Fibroblast of lung (primary cell): Measurements from ENCODE around the gene TNIK. TPM values are rescaled to one million over a fixed set of nuclear protein-coding genes. Genes with fewer than 3 reads are reported as not detected.

Experiments
- DNase-seq, 2 donors: peaks; one replicate each; pipeline versions ENCODE4 v3.0.0 to v3.0.0-alpha.2; 2010; ENCODE audit warnings: low read depth in 2 of 2
- H2AFZ ChIP-seq: 2 replicates; pipeline ENCODE4 v1.5.1; 2012; ENCODE audit warnings: low read length, control low read depth, inconsistent platforms
- H3K27ac ChIP-seq: 2 replicates; pipeline ENCODE4 v1.5.1; 2011; ENCODE audit warnings: low read length, control low read depth; ENCODE audit not compliant: insufficient read depth
- H3K27me3 ChIP-seq: 2 replicates; pipeline ENCODE4 v1.5.1; 2011; ENCODE audit warnings: mild to moderate bottlenecking, low read length; ENCODE audit not compliant: control insufficient read depth, insufficient read depth
- H3K36me3 ChIP-seq: 2 replicates; pipeline ENCODE4 v1.5.1; 2011; ENCODE audit warnings: low read length; ENCODE audit not compliant: control insufficient read depth, insufficient read depth
- H3K4me1 ChIP-seq: 2 replicates; pipeline ENCODE4 v1.5.1; 2011; ENCODE audit warnings: low read length; ENCODE audit not compliant: control insufficient read depth, insufficient read depth; ENCODE audit errors: extremely low read depth
- H3K4me2 ChIP-seq: 2 replicates; pipeline ENCODE4 v1.5.1; 2011; ENCODE audit warnings: low read length, control low read depth; ENCODE audit not compliant: insufficient read depth; ENCODE audit errors: extremely low read depth
- H3K4me3 ChIP-seq, 4 experiments: fragments of 200-600 bp in 1 of 4; sonication (generic) in 1 of 4; replicated peaks in 1 of 4; 2 replicates each; pipeline ENCODE4 v1.5.1; 2011 to 2016; ENCODE audit warnings: low read length in 4 of 4, low read depth in 3 of 4, mild to moderate bottlenecking in 3 of 4, control low read depth in 2 of 4, inconsistent platforms in 1 of 4, mixed read lengths in 1 of 4; ENCODE audit not compliant: insufficient read depth in 1 of 4; ENCODE audit errors: control extremely low read depth in 1 of 4
- H3K79me2 ChIP-seq: 2 replicates; pipeline ENCODE4 v1.5.1; 2012; ENCODE audit warnings: mild to moderate bottlenecking, low read length, inconsistent platforms; ENCODE audit not compliant: control insufficient read depth, insufficient read depth
- H3K9ac ChIP-seq: 2 replicates; pipeline ENCODE4 v1.5.1; 2011; ENCODE audit warnings: mild to moderate bottlenecking, low read length, control low read depth; ENCODE audit not compliant: insufficient read depth
- H3K9me3 ChIP-seq: 2 replicates; pipeline ENCODE4 v1.5.1; 2012; ENCODE audit warnings: low read depth, low read length; ENCODE audit not compliant: control insufficient read depth, insufficient read depth
- H4K20me1 ChIP-seq: 2 replicates; pipeline ENCODE4 v1.5.1; 2011; ENCODE audit warnings: low read length; ENCODE audit not compliant: control insufficient read depth, insufficient read depth; ENCODE audit errors: extremely low read depth
- CTCF ChIP-seq, 2 donors: IDR thresholded peaks in 1 of 2; conservative IDR thresholded peaks in 1 of 2; 1 replicate in 1 of 2; 2 replicates in 1 of 2; pipeline ENCODE4 v1.5.1; 2011 to 2012; ENCODE audit warnings: low read length in 2 of 2, control low read depth in 1 of 2, inconsistent platforms in 1 of 2, low read depth in 1 of 2, mild to moderate bottlenecking in 1 of 2
- EZH2 ChIP-seq: IDR thresholded peaks from 2 replicates; pipeline ENCODE4 v1.5.1; 2012; ENCODE audit warnings: low read length, control low read depth, mild to moderate bottlenecking; ENCODE audit errors: missing control alignments
- polyA plus RNA-seq, 2 donors: library from polyadenylated mRNA; depleted of rRNA in 1 of 2; stranded (reverse) in 1 of 2; unstranded in 1 of 2; fragments of >200 nt; gene quantifications; 2 replicates each; pipeline ENCODE4 v1.2.1, GENCODE V29; 2011 to 2012; ENCODE audit warnings: missing spikeins in 1 of 2
- total RNA-seq: library from RNA; depleted of rRNA; stranded (reverse); fragments of >200 nt; gene quantifications from 2 replicates; pipeline ENCODE4 v1.2.1, GENCODE V29; 2014

Gene TNIK
- total and polyA plus RNA-seq, 2 donors (not counting 1 experiment from before 2014, with no cell fraction given), result 13.8 to 39.3 TPM

- Histone ChIP-seq H3K9ac (no peak overlapping the region), H3K4me2 (no peak overlapping the region), H3K4me3 (no peak overlapping the region), H3K27me3 (no peaks in the 10 kb centered on the region), H3K79me2 (peaks cover 2% of the 10 kb centered on the region), H4K20me1 (no peaks in the 10 kb centered on the region), H2AFZ (no peak overlapping the region), H3K36me3 (no peaks in the 10 kb centered on the region), H3K27ac (no peak overlapping the region), H3K4me1 (no peaks in the 10 kb centered on the region), H3K9me3 (no peaks in the 10 kb centered on the region)
- no peak for DNase-seq
- no peak for TF ChIP-seq EZH2
- no peak for TF ChIP-seq CTCF (conservative IDR thresholded peaks at IDR 0.05 in 1 of 2, IDR thresholded peaks at IDR 0.05 in 1 of 2; ENCODE audit: low read depth in 1 of 2, low read length in 2 of 2)
These were observed 97.6 kb downstream of the TNIK start for GRCh38 chr3:171362575-171362974.

GRCh38 chr3:171358881-171359198 is 101.4 kb downstream of the TNIK start:
- Histone ChIP-seq H3K36me3 (no peaks in the 10 kb centered on the region), H3K4me3 (no peak overlapping the region), H3K9me3 (no peaks in the 10 kb centered on the region), H3K4me1 (no peaks in the 10 kb centered on the region), H3K4me2 (no peak overlapping the region), H4K20me1 (no peaks in the 10 kb centered on the region), H3K27ac (no peak overlapping the region), H3K27me3 (no peaks in the 10 kb centered on the region), H2AFZ (no peak overlapping the region), H3K79me2 (peaks cover 3% of the 10 kb centered on the region), H3K9ac (no peak overlapping the region)
- no peak for DNase-seq
- TF ChIP-seq EZH2 (no peak), CTCF (conservative IDR thresholded peaks at IDR 0.05 in 1 of 2, IDR thresholded peaks at IDR 0.05 in 1 of 2; ENCODE audit: low read depth in 1 of 2, low read length in 2 of 2) (no peak)

GRCh38 chr3:171358181-171358880 is 101.9 kb downstream of the TNIK start:
- Histone ChIP-seq H4K20me1 (no peaks in the 10 kb centered on the region), H3K4me3 (no peak overlapping the region), H3K9ac (no peak overlapping the region), H3K36me3 (no peaks in the 10 kb centered on the region), H3K27me3 (no peaks in the 10 kb centered on the region), H2AFZ (no peak overlapping the region), H3K4me2 (no peak overlapping the region), H3K4me1 (peaks cover under 1% of the 10 kb centered on the region), H3K27ac (no peak overlapping the region), H3K9me3 (no peaks in the 10 kb centered on the region), H3K79me2 (peaks cover 3% of the 10 kb centered on the region)
- DNase-seq, result peak in 1 of 2 donors; percentile 69
- no peak for TF ChIP-seq EZH2
- TF ChIP-seq CTCF (conservative IDR thresholded peaks at IDR 0.05 in 1 of 2, IDR thresholded peaks at IDR 0.05 in 1 of 2; ENCODE audit: low read depth in 1 of 2, low read length in 2 of 2), result no peak
